Tibial artery (tissue), 4 donors: ENCODE results near the gene PAX5.

Experiments
- DNase-seq, 2 donors: peaks; one replicate each; pipeline ENCODE4 v3.0.0-alpha.2; 2019
- H3K27ac ChIP-seq, 2 donors: fragments of 200-600 bp; sonication (generic) in 1 of 2; 1 replicate in 1 of 2; 2 replicates in 1 of 2; pipeline ENCODE4 v1.5.1; 2018 to 2019; ENCODE audit warnings: mild to moderate bottlenecking in 1 of 2
- H3K27me3 ChIP-seq, 2 donors: fragments of 200-600 bp; sonication (generic) in 1 of 2; one replicate each; pipeline versions ENCODE4 v1.5.1 to v1.6.0; 2016 to 2019
- H3K36me3 ChIP-seq, 3 donors: fragments of 200-600 bp; sonication (generic) in 2 of 3; one replicate each; pipeline ENCODE4 v1.5.1; 2016 to 2019; ENCODE audit warnings: mild to moderate bottlenecking in 2 of 3
- H3K4me1 ChIP-seq, 4 donors: fragments of 200-600 bp; sonication (generic) in 2 of 4; 1 replicate in 3 of 4; 2 replicates in 1 of 4; pipeline ENCODE4 v1.5.1; 2016 to 2019
- H3K4me3 ChIP-seq, 2 donors: fragments of 200-600 bp; sonication (generic) in 1 of 2; 1 replicate in 1 of 2; 2 replicates in 1 of 2; pipeline ENCODE4 v1.5.1; 2018 to 2019; ENCODE audit warnings: mild to moderate bottlenecking in 2 of 2
- H3K9me3 ChIP-seq, 3 donors: fragments of 200-600 bp; sonication (generic) in 1 of 3; one replicate each; pipeline ENCODE4 v1.5.1; 2016 to 2019
- intact Hi-C: fragments of 100-400 bp; cut with DNase I; formaldehyde crosslinking; loops from one replicate; pipeline ENCODE4 v1.15.0; 2023; ENCODE audit warnings: low total_unique reads
- TF ChIP-seq, protein P1 (sequence below), 2 experiments: fragments of 200-600 bp in 1 of 2; fragments of 450-650 bp in 1 of 2; IDR thresholded peaks; one replicate each; pipeline ENCODE4 v1.5.1; 2017 to 2019; ENCODE audit warnings: antibody characterized with exemption in 2 of 2, mild to moderate bottlenecking in 1 of 2, moderate library complexity in 1 of 2

PAX5 gene

GRCh38 chr9:36900856-36901220, 133.2 kb downstream of the PAX5 start:
- TF ChIP-seq, protein P1, sequence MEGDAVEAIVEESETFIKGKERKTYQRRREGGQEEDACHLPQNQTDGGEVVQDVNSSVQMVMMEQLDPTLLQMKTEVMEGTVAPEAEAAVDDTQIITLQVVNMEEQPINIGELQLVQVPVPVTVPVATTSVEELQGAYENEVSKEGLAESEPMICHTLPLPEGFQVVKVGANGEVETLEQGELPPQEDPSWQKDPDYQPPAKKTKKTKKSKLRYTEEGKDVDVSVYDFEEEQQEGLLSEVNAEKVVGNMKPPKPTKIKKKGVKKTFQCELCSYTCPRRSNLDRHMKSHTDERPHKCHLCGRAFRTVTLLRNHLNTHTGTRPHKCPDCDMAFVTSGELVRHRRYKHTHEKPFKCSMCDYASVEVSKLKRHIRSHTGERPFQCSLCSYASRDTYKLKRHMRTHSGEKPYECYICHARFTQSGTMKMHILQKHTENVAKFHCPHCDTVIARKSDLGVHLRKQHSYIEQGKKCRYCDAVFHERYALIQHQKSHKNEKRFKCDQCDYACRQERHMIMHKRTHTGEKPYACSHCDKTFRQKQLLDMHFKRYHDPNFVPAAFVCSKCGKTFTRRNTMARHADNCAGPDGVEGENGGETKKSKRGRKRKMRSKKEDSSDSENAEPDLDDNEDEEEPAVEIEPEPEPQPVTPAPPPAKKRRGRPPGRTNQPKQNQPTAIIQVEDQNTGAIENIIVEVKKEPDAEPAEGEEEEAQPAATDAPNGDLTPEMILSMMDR (IDR thresholded peaks at IDR 0.05) = no peak
- Histone ChIP-seq H3K27ac (no peak overlapping the region), H3K36me3 (no peaks in the 10 kb centered on the region), H3K27me3 (peaks cover 0 to 35% of the 10 kb centered on the region in 2 donors), H3K9me3 (no peaks in the 10 kb centered on the region), H3K4me3 (no peak overlapping the region), H3K4me1 (no peaks in the 10 kb centered on the region)
- intact Hi-C loops = no loop called here
- DNase-seq = no peak

DNA sequence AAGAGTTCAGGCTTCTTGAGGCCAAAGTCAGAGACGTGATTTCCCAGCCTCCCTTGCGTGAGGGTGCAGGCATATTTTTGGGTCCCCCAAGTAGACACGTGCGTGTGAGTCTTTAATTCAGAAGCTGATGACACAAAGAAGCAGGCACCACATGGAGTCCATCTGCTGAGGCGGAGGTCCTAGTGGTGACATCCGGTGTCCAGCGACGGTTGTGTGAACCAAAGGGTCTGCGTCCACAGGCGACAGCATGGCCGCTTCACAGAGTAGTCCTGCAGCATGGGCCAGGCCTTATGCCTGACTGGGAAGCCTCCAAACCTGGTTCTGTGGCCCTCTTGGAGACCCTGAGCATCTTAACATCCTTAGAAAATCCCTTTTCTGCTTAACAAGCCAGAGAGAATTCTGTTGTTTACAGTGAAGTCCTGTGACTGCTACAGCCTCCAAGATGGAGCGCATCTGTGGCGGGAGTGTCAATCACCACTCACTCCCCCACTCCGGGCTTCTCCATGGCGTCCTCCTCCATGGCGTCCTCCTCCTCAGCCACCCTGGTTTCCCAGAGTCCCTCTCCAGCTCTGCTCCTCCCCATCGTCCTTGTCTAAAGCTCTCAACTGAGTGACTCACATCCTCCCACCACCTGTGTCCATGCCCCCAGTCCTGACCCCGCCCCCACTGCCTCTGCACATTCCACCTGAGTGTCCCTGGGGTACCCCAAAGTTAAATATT, 133.8 kb downstream of the PAX5 start:
- peaks cover 0 to 29% of the 10 kb centered on the region in 2 donors for H3K27me3 ChIP-seq
- no peak overlapping the region for H3K27ac ChIP-seq
- H3K36me3 ChIP-seq = no peaks in the 10 kb centered on the region
- no peak overlapping the region for H3K4me3 ChIP-seq
- intact Hi-C loops = no loop called here
- no peaks in the 10 kb centered on the region for H3K4me1 ChIP-seq
- TF ChIP-seq, protein P1 (IDR thresholded peaks at IDR 0.05) = no peak
- no peak for DNase-seq
- H3K9me3 ChIP-seq = no peaks in the 10 kb centered on the region

DNA sequence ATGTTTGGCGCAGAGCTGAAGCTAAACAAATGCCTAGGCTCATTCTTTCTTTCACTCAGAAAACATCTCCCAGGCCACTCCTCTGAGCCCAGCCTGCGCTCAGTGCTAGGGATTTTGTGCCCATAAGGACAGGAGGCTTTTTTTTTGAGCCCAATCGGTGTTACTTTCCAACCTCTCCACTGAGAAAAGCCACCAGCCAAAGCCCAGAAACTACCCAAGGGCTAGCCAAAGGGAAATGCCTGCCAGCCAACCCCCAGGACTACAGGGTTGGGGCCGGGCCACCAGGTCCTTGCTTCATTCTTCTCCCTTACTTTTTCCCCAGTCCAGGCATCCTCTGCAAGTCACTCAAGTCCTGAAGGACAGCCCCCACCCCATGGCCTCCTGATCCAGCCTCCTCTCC, 134.7 kb downstream of the PAX5 start:
- Histone ChIP-seq H3K36me3 (no peaks in the 10 kb centered on the region), H3K4me3 (no peak overlapping the region), H3K27ac (no peak overlapping the region), H3K4me1 (no peaks in the 10 kb centered on the region), H3K9me3 (no peaks in the 10 kb centered on the region), H3K27me3 (peaks cover 0 to 29% of the 10 kb centered on the region in 2 donors)
- no peak for DNase-seq
- TF ChIP-seq, protein P1 (IDR thresholded peaks at IDR 0.05) = no peak
- intact Hi-C loops = no loop called here

DNA sequence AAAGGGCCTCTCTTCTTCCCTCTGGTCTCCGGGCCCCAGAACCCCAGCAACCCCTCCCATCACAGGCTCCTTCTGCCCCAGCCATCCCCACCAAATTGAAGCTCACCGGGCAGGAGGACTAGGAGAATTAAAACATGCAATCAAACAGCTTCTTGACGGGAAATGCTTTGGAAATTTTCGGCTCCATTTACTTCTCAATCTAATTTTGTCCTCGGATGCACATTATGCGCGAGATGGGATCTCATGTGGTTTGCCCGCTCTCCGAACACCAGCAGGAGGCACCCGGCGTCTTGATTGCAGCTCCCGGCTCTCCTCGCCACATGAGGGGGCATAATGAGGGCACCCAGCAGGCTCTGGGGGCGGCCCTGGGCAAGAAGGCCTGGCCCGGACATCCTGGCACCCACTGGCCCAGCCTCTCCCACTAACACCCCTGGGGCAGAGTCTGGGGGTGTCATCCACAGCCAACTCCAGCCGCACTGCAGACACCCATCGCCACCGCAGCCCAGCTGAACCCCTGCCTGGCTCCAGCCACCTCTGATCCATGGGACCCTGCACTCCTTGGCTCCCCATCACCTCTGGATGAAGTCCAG, 135.5 kb downstream of the PAX5 start:
- Histone ChIP-seq H3K36me3 (no peaks in the 10 kb centered on the region), H3K4me1 (no peaks in the 10 kb centered on the region), H3K27ac (no peak overlapping the region), H3K9me3 (no peaks in the 10 kb centered on the region), H3K4me3 (no peak overlapping the region), H3K27me3 (peaks cover 0 to 29% of the 10 kb centered on the region in 2 donors)
- intact Hi-C loops = no loop called here
- TF ChIP-seq, protein P1 (IDR thresholded peaks at IDR 0.05) = no peak
- no peak for DNase-seq

DNA sequence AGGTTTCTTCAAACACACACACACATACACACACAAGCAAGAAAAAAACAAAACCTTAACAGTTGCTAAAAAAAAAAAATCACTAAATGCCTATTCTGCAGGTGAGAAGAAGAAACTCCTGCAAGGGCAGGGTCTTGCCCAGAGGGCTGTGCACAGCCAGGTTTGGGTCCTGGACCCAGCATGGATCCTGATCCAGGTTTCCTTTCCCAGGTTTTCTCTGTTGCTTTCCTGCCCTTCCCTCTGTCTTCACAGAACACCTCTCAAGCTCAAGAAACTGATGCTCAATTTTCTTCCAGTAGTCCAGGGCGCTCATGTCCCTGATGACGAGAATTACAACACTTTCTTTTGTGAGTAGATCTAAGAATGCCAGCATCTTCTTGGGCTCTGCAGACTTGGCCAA, 136.6 kb downstream of the PAX5 start:
- no peak overlapping the region for H3K27ac ChIP-seq
- H3K36me3 ChIP-seq = no peaks in the 10 kb centered on the region
- H3K27me3 ChIP-seq = peaks cover 0 to 35% of the 10 kb centered on the region in 2 donors
- no peaks in the 10 kb centered on the region for H3K9me3 ChIP-seq
- no peak overlapping the region for H3K4me3 ChIP-seq
- TF ChIP-seq, protein P1 (IDR thresholded peaks at IDR 0.05) = no peak
- intact Hi-C loops = no loop called here
- H3K4me1 ChIP-seq = no peaks in the 10 kb centered on the region
- DNase-seq = no peak
